Measurements from ENCODE around the gene LRRC55.

The LRRC55 gene

GRCh38 chr11:57181678-57182305 lies at the start of gene LRRC55:
Gene LRRC55, plus strand, starts transcription at chr11:57181953. Its CDS starts 70 bp downstream, at chr11:57182023.
- DNase-seq (ENCODE audit: low read depth in 1 of 2, low spot score in 1 of 2), result no peak

GRCh38 chr11:57133366-57134038 lies 48.3 kb upstream of the LRRC55 start:
- no peak for DNase-seq (ENCODE audit: low read depth in 1 of 2, low spot score in 1 of 2)

GRCh38 chr11:57134284-57134683 lies 47.5 kb upstream of the LRRC55 start:
- no peak for DNase-seq (ENCODE audit: low read depth in 1 of 2, low spot score in 1 of 2)

- no peak for DNase-seq (ENCODE audit: low read depth in 1 of 2, low spot score in 1 of 2)
Observed at GRCh38 chr11:57135020-57135751, 46.6 kb upstream of the LRRC55 start.

- no peak for DNase-seq (ENCODE audit: low read depth in 1 of 2, low spot score in 1 of 2)
Observed at GRCh38 chr11:57140568-57140967, 41.2 kb upstream of the LRRC55 start.

- no peak for DNase-seq (ENCODE audit: low read depth in 1 of 2, low spot score in 1 of 2)
Observed at GRCh38 chr11:57143459-57143858, 38.3 kb upstream of the LRRC55 start.

- no peak for DNase-seq (ENCODE audit: low read depth in 1 of 2, low spot score in 1 of 2)
Observed at GRCh38 chr11:57144075-57144474, 37.7 kb upstream of the LRRC55 start.

- no peak for DNase-seq (ENCODE audit: low read depth in 1 of 2, low spot score in 1 of 2)
Observed at GRCh38 chr11:57144531-57145320, 37.0 kb upstream of the LRRC55 start.

- no peak for DNase-seq (ENCODE audit: low read depth in 1 of 2, low spot score in 1 of 2)
Observed at GRCh38 chr11:57146301-57146700, 35.5 kb upstream of the LRRC55 start.

- no peak for DNase-seq (ENCODE audit: low read depth in 1 of 2, low spot score in 1 of 2)
Observed at GRCh38 chr11:57148621-57149020, 33.1 kb upstream of the LRRC55 start.

- no peak for DNase-seq (ENCODE audit: low read depth in 1 of 2, low spot score in 1 of 2)
Observed at GRCh38 chr11:57150454-57150917, 31.3 kb upstream of the LRRC55 start.

GRCh38 chr11:57152134-57152533 lies 29.6 kb upstream of the LRRC55 start:
- DNase-seq (ENCODE audit: low read depth in 1 of 2, low spot score in 1 of 2), result no peak

GRCh38 chr11:57153448-57153847 lies 28.3 kb upstream of the LRRC55 start:
- DNase-seq (ENCODE audit: low read depth in 1 of 2, low spot score in 1 of 2), result no peak

- DNase-seq (ENCODE audit: low read depth in 1 of 2, low spot score in 1 of 2), result no peak
Observed at GRCh38 chr11:57154739-57155138, 27.0 kb upstream of the LRRC55 start.

- DNase-seq (ENCODE audit: low read depth in 1 of 2, low spot score in 1 of 2), result no peak
Observed at GRCh38 chr11:57155400-57155799, 26.4 kb upstream of the LRRC55 start.

- DNase-seq (ENCODE audit: low read depth in 1 of 2, low spot score in 1 of 2), result no peak
Observed at GRCh38 chr11:57155838-57156607, 25.7 kb upstream of the LRRC55 start.

GRCh38 chr11:57156928-57157327 lies 24.8 kb upstream of the LRRC55 start:
- DNase-seq (ENCODE audit: low read depth in 1 of 2, low spot score in 1 of 2), result no peak

- DNase-seq (ENCODE audit: low read depth in 1 of 2, low spot score in 1 of 2), result no peak
Observed at GRCh38 chr11:57157624-57158023, 24.1 kb upstream of the LRRC55 start.

GRCh38 chr11:57158180-57158579 lies 23.6 kb upstream of the LRRC55 start:
- no peak for DNase-seq (ENCODE audit: low read depth in 1 of 2, low spot score in 1 of 2)

- no peak for DNase-seq (ENCODE audit: low read depth in 1 of 2, low spot score in 1 of 2)
Observed at GRCh38 chr11:57158599-57158998, 23.2 kb upstream of the LRRC55 start.

GRCh38 chr11:57160665-57161064 lies 21.1 kb upstream of the LRRC55 start:
- DNase-seq (ENCODE audit: low read depth in 1 of 2, low spot score in 1 of 2), result no peak

Measured in stimulated activated CD4-positive, alpha-beta T cell treated with anti-CD3 and anti-CD28 coated beads, Interleukin-15, amount 100 ng/mL, for 1 hour (primary cell).